ENCODE data around the gene GNA12.
A peak's percentile ranks its signal among the peaks of the same experiment; 100 is the strongest.
"Not testable (repeated sequence)": the region's sequence is repeated elsewhere in the genome, so short reads cannot be mapped to it uniquely, and the experiment has no call there.

Gene GNA12

GRCh38 chr7:2774935-2775334 is 69.2 kb downstream of the GNA12 start:
- no peak for DNase-seq

DNA sequence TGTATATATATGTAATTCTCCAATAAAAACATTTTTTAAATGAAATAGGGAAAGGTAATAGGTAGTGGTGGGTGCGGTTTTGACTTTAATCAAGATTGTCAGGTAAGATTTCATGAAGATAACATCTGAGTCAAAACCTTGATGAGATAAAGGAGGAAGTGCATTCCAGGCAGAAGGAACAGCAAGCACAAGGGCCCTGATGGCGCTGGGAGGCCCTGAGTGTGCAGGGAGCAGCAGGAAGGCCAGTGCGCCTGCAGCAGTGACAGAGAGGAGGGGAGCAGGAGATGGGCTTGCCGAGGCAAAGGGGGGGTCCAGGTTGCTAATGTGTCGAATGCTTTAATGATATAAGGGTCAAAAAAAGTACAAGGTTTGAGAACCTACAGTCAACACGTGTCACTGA is 69.8 kb downstream of the GNA12 start:
- no peak for DNase-seq

- DNase-seq, result no peak
These were observed 70.5 kb downstream of the GNA12 start for GRCh38 chr7:2773608-2774007.

DNA sequence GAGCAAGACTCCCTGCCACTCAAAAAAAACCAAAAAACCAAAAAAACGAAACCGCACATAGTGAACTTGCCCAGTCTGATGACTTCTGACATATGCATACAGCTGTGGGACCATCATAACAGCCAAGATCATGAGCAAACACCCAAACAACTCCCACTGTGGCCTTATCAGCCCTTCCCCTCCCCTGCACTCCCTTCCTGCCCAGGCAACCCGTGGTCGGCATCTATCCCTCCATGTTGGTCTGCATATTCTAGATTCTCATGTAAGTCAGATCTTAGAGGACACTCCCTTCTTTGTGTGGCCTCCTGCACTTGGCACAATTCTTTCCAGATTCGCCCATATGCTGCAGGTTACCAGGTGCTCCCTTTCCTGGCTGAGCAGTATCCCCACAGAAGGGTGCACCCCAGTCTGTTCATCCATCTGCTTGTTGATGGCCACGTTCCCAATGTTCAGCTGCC is 72.8 kb downstream of the GNA12 start:
- DNase-seq, result no peak

DNA sequence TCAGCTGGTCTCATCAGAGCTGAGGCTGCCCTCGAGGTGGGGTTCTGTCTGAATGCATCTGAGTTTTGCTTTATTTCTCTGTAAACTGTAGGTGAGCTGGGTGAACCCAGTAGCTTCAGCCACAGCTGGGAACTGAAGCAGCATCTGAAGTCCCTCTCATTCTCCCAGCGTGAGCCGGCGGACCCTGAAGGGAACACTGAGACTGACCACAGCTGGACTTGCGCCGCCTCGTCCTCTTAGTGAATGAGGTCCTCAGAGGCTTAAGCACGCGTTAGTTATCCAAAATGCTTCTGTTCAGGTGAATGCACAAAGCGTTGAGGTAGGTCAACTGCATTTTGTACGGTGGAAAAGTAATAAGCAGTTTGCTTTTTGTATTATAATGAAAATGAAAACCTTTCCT is 79.5 kb downstream of the GNA12 start:
- DNase-seq, result no peak

DNA sequence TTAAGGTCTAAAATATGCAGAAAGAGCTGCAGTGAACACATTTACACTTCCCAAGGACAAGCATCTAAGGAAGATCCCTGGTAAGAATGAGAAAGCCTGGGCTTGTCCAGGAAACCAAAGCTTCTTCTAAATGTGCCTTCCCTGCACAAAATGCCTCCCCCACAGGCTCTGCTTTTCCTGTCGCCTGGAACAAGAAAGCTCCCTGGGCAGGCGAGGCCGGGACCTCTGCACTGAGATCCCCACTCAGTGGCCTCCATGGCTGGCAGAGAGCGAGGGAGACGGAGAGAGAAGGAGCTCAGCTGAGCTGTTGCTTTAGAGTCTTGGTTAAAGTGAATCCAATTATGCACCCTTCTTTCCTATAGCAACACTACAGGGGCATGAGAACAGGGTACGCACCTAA is 80.5 kb downstream of the GNA12 start:
- no peak for DNase-seq

GRCh38 chr7:2761801-2762497 is 82.2 kb downstream of the GNA12 start:
- no peak for DNase-seq

DNA sequence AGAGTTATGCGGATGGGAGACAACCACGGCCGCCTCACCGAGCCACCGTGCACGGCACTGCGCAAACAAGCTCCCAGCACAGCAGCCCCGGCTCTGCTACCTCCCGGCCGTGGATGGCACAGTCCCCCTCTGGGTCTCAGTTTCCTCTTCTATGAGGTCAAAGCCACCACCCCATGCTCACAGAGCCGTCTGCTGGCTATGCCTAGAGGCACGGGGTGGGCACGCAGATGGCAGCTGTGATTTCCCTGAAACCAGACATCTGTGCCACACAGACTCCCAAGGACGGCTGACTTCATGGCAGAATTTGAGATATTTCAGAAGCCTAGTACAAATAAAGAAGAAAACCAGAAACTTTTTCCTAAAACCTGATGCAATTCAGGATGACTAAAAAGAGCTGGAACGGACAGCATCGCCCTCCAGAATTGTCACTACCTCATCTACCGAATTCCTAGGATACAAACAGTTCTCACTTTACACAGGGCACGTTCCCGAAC is 82.9 kb downstream of the GNA12 start:
- DNase-seq, result no peak

DNA sequence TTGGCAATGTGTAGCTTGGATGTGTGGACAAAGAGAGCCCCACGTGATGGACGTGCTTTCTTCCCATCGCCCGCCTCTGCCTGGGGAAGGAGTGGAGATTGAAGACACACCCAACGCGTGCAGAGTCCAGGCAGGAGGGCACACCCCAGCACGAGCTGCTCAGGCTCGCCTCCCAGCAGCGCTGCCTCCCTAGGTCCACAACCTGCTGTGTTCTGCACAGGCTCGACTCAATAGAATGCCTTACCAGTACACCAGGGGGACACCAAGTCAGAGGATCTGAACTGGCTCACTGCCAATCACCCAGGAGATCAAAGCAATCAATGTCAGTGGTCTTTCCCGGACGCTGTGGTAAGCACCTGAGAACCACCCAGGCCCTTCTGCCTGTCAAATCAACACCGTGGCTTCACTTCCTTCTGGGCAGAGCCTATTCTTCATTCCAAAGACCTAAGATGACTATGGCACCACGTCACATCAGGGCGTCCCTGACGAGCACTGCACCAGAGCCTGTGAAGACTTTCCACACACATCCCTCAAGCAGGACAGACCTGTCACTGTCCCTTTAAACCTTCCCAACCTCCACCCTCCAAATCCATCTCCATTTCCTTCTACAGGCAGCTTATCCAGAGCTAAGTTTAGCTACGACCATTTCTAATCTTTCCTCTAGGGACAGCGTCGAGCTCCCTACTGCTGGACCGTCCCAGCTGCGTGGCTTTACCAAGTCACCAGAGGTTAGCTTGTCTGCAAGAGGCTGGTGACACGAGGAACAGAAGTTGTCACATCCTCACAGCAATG is 83.8 kb downstream of the GNA12 start:
- DNase-seq, result peak; percentile 81

DNA sequence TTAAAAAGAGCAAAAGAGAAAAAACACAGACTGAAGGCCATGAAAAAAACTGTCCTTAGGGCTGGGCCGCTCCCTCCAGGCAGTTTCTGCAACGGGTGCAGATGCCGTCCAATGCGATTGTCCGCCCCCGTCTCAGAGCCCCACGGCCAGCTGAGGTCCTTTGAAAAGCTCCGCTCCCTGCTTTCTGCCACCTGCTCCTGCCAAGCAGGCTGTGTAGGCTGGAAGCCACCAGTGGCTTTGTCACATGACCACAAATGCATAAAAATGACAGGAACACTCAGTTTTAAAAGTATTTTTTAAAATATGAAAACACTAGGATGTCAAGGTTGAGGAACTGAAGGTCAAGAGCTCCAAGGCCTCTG is 84.4 kb downstream of the GNA12 start:
- peak; percentile 81 for DNase-seq

- DNase-seq, result no peak
These were observed 85.2 kb downstream of the GNA12 start for GRCh38 chr7:2758673-2759616.

- DNase-seq, result no peak
These were observed 86.0 kb downstream of the GNA12 start for GRCh38 chr7:2757904-2758672.

- DNase-seq, result no peak
These were observed 86.7 kb downstream of the GNA12 start for GRCh38 chr7:2757361-2757903.

DNA sequence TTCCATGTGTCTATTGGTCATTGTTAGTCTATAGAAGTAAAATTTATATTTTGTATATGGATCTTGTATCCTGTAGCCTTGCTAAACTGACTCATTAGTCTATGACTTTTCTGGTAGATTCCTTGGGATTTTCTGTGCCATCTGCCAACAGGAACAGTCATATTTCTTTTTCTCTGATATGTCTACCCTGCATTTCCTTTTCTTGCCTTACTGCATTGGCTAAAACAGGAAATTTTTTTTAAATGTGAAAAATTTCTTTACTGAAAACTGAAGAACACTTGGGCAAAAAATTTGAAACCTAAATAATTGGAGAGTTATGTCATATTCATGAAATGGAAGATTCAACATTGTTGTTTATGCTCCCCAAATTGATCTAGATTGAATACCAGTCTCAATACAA is 88.6 kb downstream of the GNA12 start:
- no peak for DNase-seq

DNA sequence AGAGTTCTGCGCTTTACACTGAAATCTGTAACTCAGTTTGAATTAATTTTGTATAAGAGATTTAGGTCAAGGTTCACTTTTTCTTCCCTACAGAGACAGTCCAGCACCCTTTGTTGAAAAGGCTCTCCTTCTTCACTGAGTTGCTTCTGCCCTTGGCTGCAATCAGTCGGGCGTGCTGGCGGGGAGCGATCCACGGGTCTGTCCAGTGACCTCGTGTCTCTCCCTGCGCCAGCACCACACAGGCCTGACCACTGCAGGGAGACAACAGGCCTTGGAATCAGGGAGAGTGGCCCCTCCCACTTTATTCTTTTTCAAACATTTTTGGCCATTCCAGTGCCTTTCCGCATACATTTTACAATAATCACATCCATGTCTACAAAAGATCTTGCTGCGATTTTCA is 89.2 kb downstream of the GNA12 start:
- DNase-seq, result no peak

DNA sequence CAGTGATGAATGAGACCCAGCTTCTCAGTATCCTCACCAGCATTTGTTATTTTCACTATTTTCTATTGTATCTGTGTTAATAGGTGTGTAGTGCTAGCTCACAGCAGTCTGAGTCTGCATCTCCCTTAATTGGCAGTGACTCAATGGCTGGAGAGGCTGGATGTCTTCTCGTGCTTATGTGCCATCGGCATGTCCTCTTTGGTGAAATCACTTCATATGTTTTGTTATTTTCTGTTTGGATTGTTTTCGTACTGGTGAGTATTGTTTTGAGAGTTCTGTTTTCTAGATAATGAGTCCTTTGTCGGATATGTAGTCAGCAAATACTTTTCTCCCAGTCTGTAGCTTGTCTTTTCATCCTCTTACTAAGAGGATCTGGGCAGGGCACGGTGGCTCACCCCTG is 90.0 kb downstream of the GNA12 start:
- DNase-seq, result no peak

- DNase-seq, result no peak
These were observed 91.0 kb downstream of the GNA12 start for GRCh38 chr7:2753148-2753547.

GRCh38 chr7:2751086-2751485 is 93.0 kb downstream of the GNA12 start:
- no peak for DNase-seq

DNA sequence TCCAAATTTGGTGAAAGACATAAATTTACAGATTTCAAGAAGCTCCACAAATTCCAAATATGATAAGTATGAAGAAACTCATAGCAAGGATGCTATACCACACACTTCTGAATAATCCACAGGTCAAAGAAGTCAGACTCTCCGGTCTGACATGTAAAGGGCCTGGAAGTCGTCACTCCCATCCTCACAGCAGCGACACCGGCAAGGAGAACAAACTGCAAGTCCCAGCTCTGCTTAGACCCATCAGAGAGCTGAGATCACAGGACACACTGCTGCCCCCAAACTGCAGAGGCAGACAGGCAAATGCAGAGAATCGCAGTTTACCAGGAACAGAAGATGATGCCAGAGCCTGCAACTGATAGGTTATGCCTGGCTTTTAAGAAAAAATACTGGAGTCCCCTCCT is 94.1 kb downstream of the GNA12 start:
- no peak for DNase-seq

DNA sequence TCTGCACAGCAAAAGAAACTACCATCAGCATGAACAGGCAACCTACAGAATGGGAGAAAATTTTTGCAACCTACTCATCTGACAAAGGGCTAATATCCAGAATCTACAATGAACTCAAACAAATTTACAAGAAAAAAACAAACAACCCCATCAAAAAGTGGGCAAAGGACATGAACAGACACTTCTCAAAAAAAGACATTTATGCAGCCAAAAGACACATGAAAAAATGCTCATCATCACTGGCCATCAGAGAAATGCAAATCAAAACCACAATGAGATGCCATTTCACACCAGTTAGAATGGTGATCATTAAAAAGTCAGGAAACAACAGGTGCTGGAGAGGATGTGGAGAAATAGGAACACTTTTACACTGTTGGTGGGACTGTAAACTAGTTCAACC is 95.4 kb downstream of the GNA12 start:
- DNase-seq, result not testable (repeated sequence)

GRCh38 chr7:2743523-2744185 is 100.5 kb downstream of the GNA12 start:
- not testable (repeated sequence) for DNase-seq

Data from COR-L47 (cell line).